HEK293 (cell line): ENCODE measurements around the gene PYURF.

Experiments
- CTCF ChIA-PET: fragments of 350-600 bp; formaldehyde crosslinking; extraction: SDS; loops from one replicate; lab custom pipeline; 2021; ENCODE audit warnings: antibody characterized with exemption; lab: Yijun Ruan, JAX
- POLR2A ChIA-PET: fragments of 300-600 bp; formaldehyde crosslinking; extraction: SDS; loops from one replicate; lab custom pipeline; 2020; ENCODE audit warnings: antibody characterized with exemption, inconsistent platforms; lab: Yijun Ruan, JAX
- H3K27ac ChIP-seq: fragments of 200-500 bp; sonication (Bioruptor generic); 2 replicates; pipeline ENCODE4 v1.5.1; 2014; ENCODE audit warnings: low read depth, low read length, control low read depth, inconsistent platforms; ENCODE audit errors: extremely low read depth
- H3K36me3 ChIP-seq, 2 experiments: fragments of 200-500 bp in 1 of 2; sonication (Bioruptor generic) in 1 of 2; 1 replicate in 1 of 2; 2 replicates in 1 of 2; pipeline ENCODE4 v1.5.1; 2014 to 2017; ENCODE audit warnings: inconsistent platforms in 2 of 2, low read length in 2 of 2; ENCODE audit not compliant: control insufficient read depth in 2 of 2, insufficient read depth in 1 of 2
- H3K4me1 ChIP-seq: fragments of 200-500 bp; sonication (Bioruptor generic); 2 replicates; pipeline ENCODE4 v1.5.1; 2014; ENCODE audit warnings: mild to moderate bottlenecking, low read length, inconsistent platforms; ENCODE audit not compliant: control insufficient read depth, insufficient read depth
- H3K4me3 ChIP-seq: 2 replicates; pipeline ENCODE4 v1.5.1; 2011; ENCODE audit warnings: low read depth, mild to moderate bottlenecking, control low read depth, low read length, moderate library complexity
- H3K9me3 ChIP-seq: fragments of 200-500 bp; sonication (Bioruptor generic); 2 replicates; pipeline ENCODE4 v1.5.1; 2014; ENCODE audit warnings: low read depth, low read length, inconsistent platforms; ENCODE audit not compliant: control insufficient read depth, insufficient read depth
- CTCF ChIP-seq: fragments of 450-650 bp; formaldehyde crosslinking; IDR thresholded peaks from 2 replicates; pipeline ENCODE4 v1.5.1; 2016; ENCODE audit warnings: missing biosample characterization, missing genetic modification characterization
- ELK4 ChIP-seq: IDR thresholded peaks from 2 replicates; pipeline ENCODE4 v1.6.1; 2011; ENCODE audit warnings: mild to moderate bottlenecking, low read depth, low read length, borderline replicate concordance
- REPIN1 ChIP-seq: fragments of 450-650 bp; formaldehyde crosslinking; IDR thresholded peaks from 2 replicates; pipeline ENCODE4 v1.5.1; 2017; ENCODE audit warnings: missing biosample characterization, missing genetic modification characterization, low read depth
- ZBTB7A ChIP-seq: fragments of 450-650 bp; formaldehyde crosslinking; IDR thresholded peaks from 2 replicates; pipeline ENCODE4 v1.5.1; 2016; ENCODE audit warnings: low read depth, missing biosample characterization, missing genetic modification characterization
- ZNF174 ChIP-seq: fragments of 450-650 bp; formaldehyde crosslinking; IDR thresholded peaks from 2 replicates; pipeline ENCODE4 v1.5.0; 2017; ENCODE audit warnings: missing biosample characterization, mild to moderate bottlenecking, missing genetic modification characterization
- ZNF26 ChIP-seq: fragments of 450-650 bp; formaldehyde crosslinking; IDR thresholded peaks from 2 replicates; pipeline ENCODE4 v1.5.1; 2016; ENCODE audit warnings: missing biosample characterization, missing genetic modification characterization
- ZNF274 ChIP-seq, 2 experiments: fragments of 200-500 bp in 1 of 2; fragments of 450-650 bp in 1 of 2; sonication (Bioruptor generic) in 1 of 2; formaldehyde crosslinking in 1 of 2; IDR thresholded peaks; 2 replicates each; pipeline versions ENCODE4 v1.5.1 to v1.6.1; 2014 to 2016; ENCODE audit warnings: borderline replicate concordance in 1 of 2, inconsistent platforms in 1 of 2, low read length in 1 of 2, missing biosample characterization in 1 of 2, missing genetic modification characterization in 1 of 2
- ZNF280C ChIP-seq: fragments of 450-650 bp; formaldehyde crosslinking; IDR thresholded peaks from 2 replicates; pipeline ENCODE4 v1.5.1; 2016; ENCODE audit warnings: missing biosample characterization, missing genetic modification characterization
- ZNF335 ChIP-seq: fragments of 450-650 bp; formaldehyde crosslinking; conservative IDR thresholded peaks from 2 replicates; pipeline ENCODE4 v1.5.1; 2016; ENCODE audit warnings: missing biosample characterization, missing genetic modification characterization
- ZNF423 ChIP-seq: fragments of 450-650 bp; formaldehyde crosslinking; IDR thresholded peaks from 2 replicates; pipeline ENCODE4 v1.5.1; 2016; ENCODE audit warnings: missing biosample characterization, missing genetic modification characterization
- ZNF513 ChIP-seq: fragments of 450-650 bp; IDR thresholded peaks from 2 replicates; pipeline ENCODE4 v1.5.1; 2018; ENCODE audit warnings: missing biosample characterization, missing genetic modification characterization
- ZNF529 ChIP-seq: fragments of 450-650 bp; formaldehyde crosslinking; IDR thresholded peaks from 2 replicates; pipeline ENCODE4 v1.5.1; 2017; ENCODE audit warnings: missing genetic modification characterization, missing biosample characterization; ENCODE audit not compliant: insufficient replicate concordance
- ZNF544 ChIP-seq: fragments of 450-650 bp; formaldehyde crosslinking; IDR thresholded peaks from 2 replicates; pipeline ENCODE4 v1.5.0; 2017; ENCODE audit warnings: missing biosample characterization, missing genetic modification characterization
- ZNF600 ChIP-seq: fragments of 450-650 bp; formaldehyde crosslinking; IDR thresholded peaks from 2 replicates; pipeline ENCODE4 v1.5.1; 2016; ENCODE audit warnings: missing biosample characterization, missing genetic modification characterization
- ZNF639 ChIP-seq: fragments of 450-650 bp; formaldehyde crosslinking; IDR thresholded peaks from 2 replicates; pipeline ENCODE4 v1.5.1; 2016; ENCODE audit warnings: missing biosample characterization, missing genetic modification characterization
- ZNF692 ChIP-seq: fragments of 450-650 bp; formaldehyde crosslinking; IDR thresholded peaks from 2 replicates; pipeline ENCODE4 v1.5.1; 2016; ENCODE audit warnings: missing biosample characterization, missing genetic modification characterization
- ZNF707 ChIP-seq: fragments of 450-650 bp; formaldehyde crosslinking; IDR thresholded peaks from 2 replicates; pipeline ENCODE4 v1.5.1; 2016; ENCODE audit warnings: missing biosample characterization, missing genetic modification characterization
- ZNF791 ChIP-seq: fragments of 450-650 bp; formaldehyde crosslinking; IDR thresholded peaks from 2 replicates; pipeline ENCODE4 v1.5.1; 2016; ENCODE audit warnings: missing biosample characterization, missing genetic modification characterization
- ZNF792 ChIP-seq: fragments of 450-650 bp; formaldehyde crosslinking; IDR thresholded peaks from 2 replicates; pipeline ENCODE4 v1.5.1; 2016; ENCODE audit warnings: missing biosample characterization, missing genetic modification characterization

The PYURF gene

GRCh38 chr4:88497859-88498409 is 25.6 kb downstream of the PYURF start (continued):
- no peak for TF ChIP-seq ZNF26 (tag by site-specific recombination)
- no peak for TF ChIP-seq CTCF (tag by site-specific recombination)

GRCh38 chr4:88489100-88489761 is 34.3 kb downstream of the PYURF start:
- Histone ChIP-seq H3K36me3 (peaks cover 0 to 56% of the 10 kb centered on the region in 2 experiments; a peak in 2 of 3 replicates), H3K4me1 (no peaks in the 10 kb centered on the region), H3K27ac (no peak overlapping the region), H3K4me3 (no peak overlapping the region)
- ChIA-PET POLR2A (no interaction called here), CTCF (no interaction called here)
- TF ChIP-seq ZNF423 (tag by site-specific recombination) (no peak), REPIN1 (tag by site-specific recombination) (no peak), ZBTB7A (tag by site-specific recombination) (no peak), ZNF544 (no peak), ZNF639 (no peak), ZNF791 (tag by site-specific recombination) (no peak), ZNF792 (tag by site-specific recombination) (no peak)
- TF ChIP-seq, all 188 proteins: peak for 0
- no peaks in the 10 kb centered on the region for H3K9me3 ChIP-seq

GRCh38 chr4:88481537-88481936 is 42.0 kb downstream of the PYURF start:
- Histone ChIP-seq H3K27ac (no peak overlapping the region), H3K9me3 (no peaks in the 10 kb centered on the region), H3K4me3 (no peak overlapping the region), H3K36me3 (peaks cover 0 to 16% of the 10 kb centered on the region in 2 experiments; a peak in 2 of 3 replicates), H3K4me1 (no peaks in the 10 kb centered on the region)
- ChIA-PET CTCF (interaction anchor here (0.9 kb wide), 1 partner anchor 34 kb away, joined by 4 read pairs; no protein-coding TSS in a partner anchor), POLR2A (no interaction called here)
- TF ChIP-seq ZNF600 (tag by site-specific recombination) (no peak), ZNF692 (tag by site-specific recombination) (no peak), ELK4 (no peak), ZNF174 (tag by site-specific recombination) (no peak), ZNF280C (tag by site-specific recombination) (no peak), ZNF274 (IDR thresholded peaks at IDR 0.05; ENCODE audit: low read length) (no peak), ZNF274 (tag by site-specific recombination; IDR thresholded peaks at IDR 0.05; ENCODE audit: borderline replicate concordance) (no peak), ZNF513 (no peak), ZNF335 (tag by site-specific recombination) (no peak), ZNF529 (tag by site-specific recombination) (no peak), ZNF707 (tag by site-specific recombination) (no peak)
